HL-60/S4 treated with retinoic acid at 250 ng/mL for 4 days and 3 days (cell line): ENCODE measurements around the gene GNG7.
"Not testable (repeated sequence)": the region's sequence is repeated elsewhere in the genome, so short reads cannot be mapped to it uniquely, and the experiment has no call there.

ENCODE experiments used
- in situ Hi-C: fragments of 300-500 bp; cut with MboI; formaldehyde crosslinking; loops from 2 replicates; pipeline ENCODE4 v1.7.0; 2022; ENCODE audit warnings: low sequenced_read_pairs

Gene GNG7

DNA sequence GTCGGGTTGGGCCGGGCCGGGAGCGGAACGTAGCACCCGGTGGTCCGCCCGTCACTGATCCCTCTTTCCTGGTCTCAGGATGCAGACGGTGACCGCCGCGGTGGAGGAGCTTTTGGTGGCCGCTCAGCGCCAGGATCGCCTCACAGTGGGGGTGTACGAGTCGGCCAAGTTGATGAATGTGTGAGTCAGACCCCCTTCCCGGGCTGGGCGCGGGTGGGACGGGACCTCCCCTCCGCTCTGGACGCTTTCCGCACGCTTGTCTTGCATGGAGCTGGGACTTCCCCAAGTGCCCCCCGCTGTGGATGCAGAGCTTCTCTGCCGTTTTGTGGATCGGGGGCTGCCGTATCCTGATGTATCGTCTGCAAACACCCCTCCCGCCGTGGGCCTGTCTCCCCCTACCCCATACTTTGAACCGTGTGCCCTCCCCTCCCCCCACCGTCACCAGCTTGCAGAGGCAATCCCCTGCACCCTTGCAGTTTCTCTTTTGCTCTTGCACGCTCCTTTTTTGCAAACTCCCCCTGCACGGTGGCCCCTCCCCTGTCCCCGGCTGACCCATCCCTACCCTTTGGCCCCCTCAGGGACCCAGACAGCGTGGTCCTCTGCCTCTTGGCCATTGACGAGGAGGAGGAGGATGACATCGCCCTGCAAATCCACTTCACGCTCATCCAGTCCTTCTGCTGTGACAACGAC is 225.9 kb downstream of the GNG7 start:
- in situ Hi-C loops = loop anchor here (10.0 kb wide), 1 partner anchor 138 kb away; no protein-coding TSS in a partner anchor

DNA sequence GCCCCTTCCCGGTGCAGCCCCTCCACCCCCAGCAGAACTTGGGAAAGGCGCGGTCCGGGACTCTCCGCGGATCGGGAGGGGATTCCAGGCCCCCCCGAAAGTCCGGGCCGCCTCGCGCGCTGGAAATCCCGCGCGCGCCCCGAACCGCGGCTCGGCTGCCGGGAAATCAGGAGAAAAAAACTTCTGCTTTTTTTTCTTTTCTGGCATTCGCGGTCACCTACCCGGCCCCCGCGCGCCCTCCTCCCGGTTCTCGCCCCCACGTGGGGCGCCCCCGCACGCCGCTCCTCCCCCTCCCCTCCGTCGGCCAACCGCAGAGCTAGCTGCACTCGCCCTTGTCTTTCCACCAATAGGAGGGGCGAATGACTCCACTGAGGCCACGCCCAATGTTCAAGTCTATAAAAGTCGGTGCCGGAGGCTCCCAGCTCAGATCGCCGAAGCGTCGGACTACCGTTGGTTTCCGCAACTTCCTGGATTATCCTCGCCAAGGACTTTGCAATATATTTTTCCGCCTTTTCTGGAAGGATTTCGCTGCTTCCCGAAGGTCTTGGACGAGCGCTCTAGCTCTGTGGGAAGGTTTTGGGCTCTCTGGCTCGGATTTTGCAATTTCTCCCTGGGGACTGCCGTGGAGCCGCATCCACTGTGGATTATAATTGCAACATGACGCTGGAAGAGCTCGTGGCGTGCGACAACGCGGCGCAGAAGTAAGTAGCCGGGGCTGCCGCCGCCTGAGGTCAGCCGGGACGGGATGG is 226.6 kb downstream of the GNG7 start, which contains the start of gene GADD45B:
GADD45B (plus strand) TSS at position 426 of the 749 bp plus-strand sequence; CDS start at position 658, 232 bp downstream.
- in situ Hi-C loops = loop anchor here (10.0 kb wide), 1 partner anchor 139 kb away; no protein-coding TSS in a partner anchor

DNA sequence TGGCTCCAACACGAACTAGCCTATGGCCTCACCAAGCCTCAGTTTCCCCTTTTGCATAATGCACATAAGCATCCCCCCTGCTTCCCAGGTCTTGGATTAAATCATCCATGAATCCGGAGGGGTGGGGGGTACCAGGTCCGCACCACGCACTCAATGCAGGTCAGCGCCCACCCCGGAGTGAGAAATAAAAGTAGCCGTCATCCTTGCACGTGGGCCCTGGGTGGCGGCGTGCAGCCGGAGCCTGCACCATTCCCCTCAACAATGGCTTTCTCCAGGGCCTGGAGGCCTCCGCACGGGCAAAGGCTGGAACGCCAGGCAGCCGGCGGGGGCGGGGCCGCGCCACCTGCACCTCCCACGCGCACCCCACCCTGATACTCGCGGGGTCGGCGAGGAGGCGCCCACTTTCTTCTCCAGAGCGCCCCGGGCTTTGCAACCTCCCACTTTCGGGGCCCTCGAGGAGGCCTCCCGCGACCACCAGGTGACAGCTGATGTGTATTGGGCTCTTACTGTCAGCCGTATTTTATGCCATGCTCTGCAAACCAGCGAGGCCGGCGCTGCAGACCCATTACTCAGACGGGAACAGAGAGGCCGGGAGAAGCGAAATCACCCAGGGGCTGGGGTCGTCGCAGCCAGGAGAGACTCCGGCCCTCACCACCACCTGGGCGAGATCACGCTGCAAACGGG is 227.3 kb downstream of the GNG7 start:
- in situ Hi-C loops = loop anchor here (10.0 kb wide), 1 partner anchor 140 kb away; no protein-coding TSS in a partner anchor

DNA sequence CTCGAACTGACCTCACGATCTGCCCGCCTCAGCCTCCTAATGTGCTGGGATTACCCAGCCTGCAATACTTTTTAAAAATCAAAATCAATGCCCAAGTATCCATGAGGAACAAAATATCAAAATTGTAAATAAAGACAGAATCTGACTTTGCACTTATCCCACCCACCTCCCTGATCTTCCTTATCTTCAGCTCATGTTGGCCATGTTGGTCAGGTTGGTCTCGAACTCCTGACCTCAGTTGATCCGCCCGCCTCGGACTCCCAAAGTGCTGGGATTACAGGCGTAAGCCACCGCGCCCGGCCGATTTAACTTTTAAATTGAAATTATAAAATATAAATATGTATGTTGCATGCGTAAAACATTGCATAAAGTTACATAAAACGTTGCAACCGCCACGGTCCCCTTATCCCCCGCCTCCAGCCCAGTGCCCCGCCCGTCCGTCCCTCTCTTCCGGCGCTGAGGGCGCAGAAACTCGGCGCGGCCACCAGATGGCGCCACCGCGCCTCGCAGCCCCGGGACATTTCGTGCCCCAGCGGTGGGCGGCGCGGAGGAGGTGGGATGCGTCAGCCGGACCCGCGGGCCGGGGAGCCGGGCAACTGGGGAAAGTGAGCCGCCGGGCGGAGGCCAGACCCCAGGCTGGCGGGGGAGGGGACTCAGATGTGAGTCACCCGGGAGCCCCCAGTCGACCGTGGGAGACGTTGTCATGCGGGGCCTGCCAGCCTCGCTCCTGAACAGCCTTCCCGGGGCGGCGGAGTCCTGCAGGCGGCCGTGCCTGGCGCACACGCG is 228.1 kb downstream of the GNG7 start:
- in situ Hi-C loops = loop anchor here (10.0 kb wide), 1 partner anchor 140 kb away; no protein-coding TSS in a partner anchor

DNA sequence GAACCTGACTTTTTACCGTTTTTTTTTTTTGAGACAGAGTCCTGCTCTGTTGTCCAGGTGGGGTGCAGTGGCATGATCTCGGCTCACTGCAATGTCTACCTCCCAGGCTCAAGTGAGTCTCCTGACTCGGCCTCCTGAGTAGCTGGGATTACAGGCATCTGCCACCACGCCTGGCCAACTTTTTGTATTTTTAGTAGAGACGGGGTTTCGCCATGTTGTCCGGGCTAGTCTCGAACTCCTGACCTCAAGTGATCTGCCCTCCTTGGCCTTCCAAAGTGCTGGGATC is 232.6 kb downstream of the GNG7 start:
- in situ Hi-C loops = loop anchor here (10.0 kb wide), 1 partner anchor 145 kb away; no protein-coding TSS in a partner anchor

DNA sequence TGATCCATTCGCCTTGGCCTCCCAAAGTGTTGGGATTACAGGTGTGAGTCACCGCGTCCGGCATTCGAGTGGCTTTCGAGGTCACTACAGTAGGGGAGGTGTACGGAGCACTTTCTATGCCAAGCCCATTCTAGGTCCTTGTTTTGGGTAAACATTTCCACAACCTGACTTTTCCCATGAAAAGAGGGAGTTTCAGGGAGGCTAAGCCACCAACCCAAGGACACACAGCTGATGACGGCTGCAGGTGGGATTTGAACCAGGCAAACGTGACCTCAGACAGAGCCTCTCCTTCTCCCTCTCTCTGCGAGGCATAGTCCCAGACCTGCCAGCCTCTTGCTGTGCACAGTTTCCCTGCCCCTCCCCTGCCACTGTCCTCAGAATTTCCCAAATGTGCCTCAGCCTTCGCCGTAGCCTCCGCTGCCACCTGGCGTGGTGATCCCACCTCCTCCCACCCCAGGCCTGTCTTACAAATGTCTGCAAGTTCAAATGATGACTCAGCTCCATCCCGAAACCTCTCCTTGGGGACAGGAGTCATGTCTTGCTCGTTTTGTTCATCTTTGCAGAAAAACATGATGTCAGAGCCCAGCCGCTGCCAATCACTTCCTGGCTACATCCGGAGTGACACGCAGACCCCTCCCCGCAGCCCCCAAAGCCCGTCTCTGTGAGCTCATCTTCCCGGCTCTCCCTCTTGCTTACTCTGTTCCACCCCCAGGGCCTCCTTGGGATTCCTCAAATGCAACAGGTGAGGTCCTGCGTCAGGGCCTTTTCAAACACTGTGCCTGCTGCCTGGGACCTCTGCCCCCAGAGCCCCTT is 233.2 kb downstream of the GNG7 start:
- in situ Hi-C loops = no loop called here

DNA sequence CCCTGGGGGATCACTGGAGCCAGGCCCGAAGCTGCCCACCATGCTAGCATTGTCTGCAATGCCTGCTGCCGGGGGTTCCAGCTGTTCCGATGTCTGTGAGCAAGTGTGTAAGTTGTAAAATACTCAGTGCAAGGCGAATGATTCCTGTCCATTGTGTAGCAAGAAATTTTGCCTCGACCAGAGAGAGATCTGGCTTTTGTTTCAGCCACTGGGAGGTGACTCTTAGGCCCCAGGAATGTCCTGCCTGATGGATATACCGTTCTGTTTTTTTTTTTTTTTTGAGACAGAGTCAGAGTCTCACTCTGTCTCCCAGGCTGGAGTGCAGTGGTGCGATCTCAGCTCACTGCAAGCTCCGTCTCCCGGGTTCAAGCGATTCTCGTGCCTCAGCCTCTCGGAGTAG is 233.9 kb downstream of the GNG7 start:
- in situ Hi-C loops = no loop called here

DNA sequence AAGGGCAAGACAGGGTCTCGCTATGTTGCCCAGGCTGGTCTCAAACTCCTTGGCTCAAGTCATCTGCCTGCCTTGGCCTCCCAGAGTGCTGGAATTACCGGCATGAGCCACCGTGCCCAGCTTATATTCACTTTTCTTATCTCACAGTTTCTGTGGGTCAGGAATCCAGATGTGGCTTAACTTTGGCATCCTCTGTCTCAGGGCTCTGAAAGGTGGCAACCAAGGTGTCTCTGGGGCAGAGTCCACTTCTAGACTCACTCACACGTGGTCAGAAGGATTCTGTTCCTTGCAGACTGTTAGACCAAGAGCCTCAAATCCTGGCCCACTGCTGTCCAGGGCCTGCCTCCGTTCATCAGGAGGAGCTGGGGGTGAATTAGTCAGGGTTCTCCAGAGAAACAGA is 238.1 kb downstream of the GNG7 start:
- in situ Hi-C loops = no loop called here

DNA sequence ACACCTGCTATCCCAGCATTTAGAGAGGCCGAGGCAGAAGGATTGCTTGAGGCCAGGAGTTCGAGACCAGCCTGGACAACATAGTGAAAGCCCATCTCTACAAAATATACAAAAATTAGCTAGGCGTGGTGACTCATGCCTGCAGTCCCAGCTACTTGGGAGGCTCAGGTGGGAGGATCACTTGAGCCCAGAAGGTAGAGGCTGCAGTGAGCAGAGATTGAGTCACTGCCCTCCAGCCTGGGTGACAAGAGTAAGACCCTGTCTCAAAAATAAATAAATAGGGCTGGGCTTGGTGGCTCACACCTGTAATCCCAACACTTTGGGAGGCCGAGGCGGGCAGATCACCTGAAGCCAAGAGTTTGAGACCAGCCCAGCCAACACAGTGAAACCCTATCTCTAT is 238.8 kb downstream of the GNG7 start:
- in situ Hi-C loops = not testable (repeated sequence)

DNA sequence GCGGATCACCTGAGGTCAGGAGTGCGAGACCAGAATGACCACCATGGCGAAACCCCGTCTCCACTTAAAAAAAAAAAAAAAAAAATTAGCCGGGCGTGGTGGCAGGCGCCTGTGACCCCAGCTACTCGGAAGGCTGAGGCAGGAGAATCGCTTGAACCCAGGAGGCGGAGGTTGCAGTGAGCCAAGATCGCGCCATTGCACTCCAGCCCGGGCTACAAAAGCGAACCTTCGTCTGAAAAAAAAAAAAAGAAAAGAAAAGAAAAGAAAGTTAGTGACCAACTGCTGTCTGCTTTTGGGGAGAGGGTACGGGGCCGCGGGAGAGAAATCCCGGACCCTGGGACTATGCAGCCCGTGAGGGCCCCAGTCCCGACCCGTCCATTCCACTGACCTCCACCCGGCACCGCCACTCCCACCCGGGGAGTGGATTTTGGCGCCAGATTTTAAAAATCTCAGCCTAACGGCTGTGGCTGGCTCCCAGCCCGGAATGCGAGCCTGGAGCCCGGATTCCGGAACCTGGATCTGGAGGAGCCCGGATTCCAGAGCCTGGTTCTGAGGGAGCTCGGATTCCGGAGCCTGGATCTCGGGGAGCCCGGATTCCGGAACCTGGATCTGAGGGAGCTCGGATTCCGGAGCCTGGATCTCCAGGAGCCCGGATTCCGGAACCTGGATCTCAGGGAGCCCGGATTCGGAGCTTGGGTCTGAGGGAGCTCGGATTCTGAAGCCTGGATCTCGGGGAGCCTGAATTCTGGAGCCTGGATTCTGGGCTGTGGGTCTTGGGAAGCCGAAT is 239.7 kb downstream of the GNG7 start:
- in situ Hi-C loops = no loop called here

DNA sequence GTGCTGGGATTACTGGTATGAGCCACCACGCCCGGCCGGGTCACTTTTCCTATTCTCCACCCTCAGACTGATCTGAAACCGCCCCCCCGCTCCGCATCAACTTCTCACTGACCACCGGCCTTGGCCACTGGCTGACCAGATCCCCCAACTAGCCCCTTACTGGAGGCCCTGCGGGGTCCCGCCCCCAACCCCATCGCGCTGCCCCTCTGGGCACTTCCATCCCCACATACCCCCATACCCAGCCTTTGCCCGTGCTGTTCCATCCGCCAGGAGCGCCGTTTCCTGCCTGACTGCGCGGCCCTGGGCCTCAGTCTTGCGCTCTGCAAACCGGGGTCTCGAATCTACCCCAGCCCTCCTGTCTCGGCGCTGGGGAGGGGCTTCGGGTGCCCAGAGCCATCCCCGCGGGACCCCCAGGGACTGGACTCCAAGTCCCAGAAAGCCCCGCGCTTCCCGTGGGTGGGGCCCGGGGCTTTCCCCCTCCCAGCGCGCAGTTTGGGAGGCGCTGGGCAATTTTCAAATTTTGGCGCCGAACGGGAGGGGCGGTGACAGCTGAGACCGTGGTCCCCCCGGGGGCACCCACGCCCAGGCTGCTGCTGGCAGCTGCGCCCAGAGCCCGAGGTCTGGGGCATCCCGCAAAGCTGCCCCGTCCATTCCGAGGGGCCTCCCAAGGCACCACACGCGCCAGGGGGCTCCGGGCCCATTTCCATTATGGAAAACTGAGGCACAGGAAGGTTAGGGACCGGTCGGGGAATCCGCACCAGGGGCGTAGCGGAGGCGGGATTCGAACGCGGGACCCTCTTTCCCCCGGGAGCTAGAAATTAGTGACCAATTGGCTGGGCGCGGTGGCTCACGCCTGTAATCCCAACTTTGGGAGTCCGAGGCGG is 240.5 kb downstream of the GNG7 start:
- in situ Hi-C loops = no loop called here
